ENCODE measurements around the gene TMEM127. TPM values are rescaled to one million over a fixed set of nuclear protein-coding genes. Genes with fewer than 3 reads are reported as not detected.

The TMEM127 gene
- total and polyA plus RNA-seq, 2 experiments from 2014 or later = 34.0 to 43.6 TPM

DNA sequence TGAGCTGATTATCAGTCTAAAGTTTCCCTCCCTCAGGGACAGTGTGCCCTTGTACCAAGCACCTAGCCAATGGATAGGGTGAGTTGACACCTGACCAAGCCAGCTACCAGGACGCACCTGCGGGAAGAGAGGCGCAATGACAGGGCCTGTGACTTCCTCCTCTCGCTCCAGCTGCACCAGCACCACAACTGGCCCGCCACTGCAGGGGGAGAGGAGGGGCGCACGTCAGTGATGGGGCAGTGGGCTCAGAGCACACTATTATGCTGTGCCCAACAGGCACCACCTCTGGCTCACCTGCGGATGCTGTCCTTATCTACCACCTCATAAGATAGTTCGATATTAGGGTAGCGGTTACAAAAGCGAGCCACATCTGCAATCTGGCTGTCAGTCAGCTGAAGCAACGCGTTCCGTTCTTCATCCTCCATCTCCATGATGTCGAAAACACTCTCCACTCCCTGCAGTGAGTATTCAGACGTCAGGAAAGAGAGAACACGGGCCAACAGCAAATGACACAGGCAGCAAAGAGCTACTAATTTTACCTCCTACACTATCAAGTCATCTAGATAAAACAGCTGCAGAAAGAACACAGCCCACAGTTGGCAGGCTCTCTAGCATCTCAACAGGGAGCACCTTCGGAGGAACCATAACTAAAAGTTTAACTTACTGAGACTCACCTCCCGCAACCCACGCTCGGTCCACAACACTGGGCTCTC is 11.1 kb upstream of the TMEM127 start:
- 88 to 91% methylated on average over 21 of the region's 21 CpGs for WGBS, 2 experiments (ENCODE audit: low coverage in 1 of 2, low lambda C conversion rate in 2 of 2, missing lambda C conversion rate in 2 of 2)
- Histone ChIP-seq H3K9me3 (ENCODE audit: low read depth) (no peaks in the 10 kb centered on the region), H3F3A (ENCODE audit: insufficient read depth) (peaks cover 43% of the 10 kb centered on the region), H3K36me3 (ENCODE audit: low read depth) (peaks cover 44% of the 10 kb centered on the region; the same call in 1 of the 2 replicates), H3K27me3 (replicated peaks; ENCODE audit: insufficient read depth) (no peaks in the 10 kb centered on the region), H3K9ac (no peak overlapping the region), H3K4me3 (no peak overlapping the region), H3K9me2 (ENCODE audit: insufficient read depth) (no peaks in the 10 kb centered on the region), H3K27ac (no peak overlapping the region), H3K79me2 (ENCODE audit: insufficient read depth) (no peaks in the 10 kb centered on the region), H3K4me1 (ENCODE audit: insufficient read depth) (peaks cover 12% of the 10 kb centered on the region), H4K20me1 (ENCODE audit: insufficient read depth) (no peaks in the 10 kb centered on the region), H2AFZ (no peak overlapping the region), H3K4me2 (ENCODE audit: unreplicated experiment) (no peak overlapping the region)
- in situ Hi-C loops (cut with MboI) = loop anchor here (25.0 kb wide), 1 partner anchor 235 kb away; the partner anchor contains the start of gene NEURL3
- TF ChIP-seq EZH2phosphoT487 (IDR thresholded peaks at IDR 0.05; ENCODE audit: insufficient read depth, low read depth) = no peak
- no peak for TF ChIP-seq EZH2 (IDR thresholded peaks at IDR 0.05; ENCODE audit: insufficient read depth, poor library complexity, severe bottlenecking)
- no peak for DNase-seq

GRCh38 chr2:96274355-96275056 is 8.7 kb upstream of the TMEM127 start:
- Histone ChIP-seq H3K36me3 (ENCODE audit: low read depth) (peaks cover 44% of the 10 kb centered on the region; the same call in 1 of the 2 replicates), H3K79me2 (ENCODE audit: insufficient read depth) (no peaks in the 10 kb centered on the region), H3K4me3 (no peak overlapping the region), H3K27ac (peak overlapping the region; percentile 44), H4K20me1 (ENCODE audit: insufficient read depth) (no peaks in the 10 kb centered on the region), H3K9me3 (ENCODE audit: low read depth) (no peaks in the 10 kb centered on the region), H3K9ac (no peak overlapping the region), H3F3A (ENCODE audit: insufficient read depth) (peaks cover 52% of the 10 kb centered on the region), H3K9me2 (ENCODE audit: insufficient read depth) (no peaks in the 10 kb centered on the region), H3K4me2 (ENCODE audit: unreplicated experiment) (no peak overlapping the region), H2AFZ (no peak overlapping the region), H3K27me3 (replicated peaks; ENCODE audit: insufficient read depth) (no peaks in the 10 kb centered on the region), H3K4me1 (ENCODE audit: insufficient read depth) (peaks cover 12% of the 10 kb centered on the region)
- WGBS, 2 experiments (ENCODE audit: low coverage in 1 of 2, low lambda C conversion rate in 2 of 2, missing lambda C conversion rate in 2 of 2) = 56 to 60% methylated on average over 7 of the region's 7 CpGs
- in situ Hi-C loops (cut with MboI) = loop anchor here (25.0 kb wide), 2 partner anchors 238 to 262 kb away; partner anchors contain the start of gene NEURL3
- no peak for DNase-seq
- TF ChIP-seq EZH2 (IDR thresholded peaks at IDR 0.05; ENCODE audit: insufficient read depth, poor library complexity, severe bottlenecking) (no peak), EZH2phosphoT487 (IDR thresholded peaks at IDR 0.05; ENCODE audit: insufficient read depth, low read depth) (no peak)

GRCh38 chr2:96273763-96274162 is 8.0 kb upstream of the TMEM127 start:
- Histone ChIP-seq H3K4me3 (no peak overlapping the region), H3K4me1 (ENCODE audit: insufficient read depth) (peaks cover 12% of the 10 kb centered on the region), H4K20me1 (ENCODE audit: insufficient read depth) (no peaks in the 10 kb centered on the region), H3K4me2 (ENCODE audit: unreplicated experiment) (no peak overlapping the region), H3K9me2 (ENCODE audit: insufficient read depth) (no peaks in the 10 kb centered on the region), H3K9me3 (ENCODE audit: low read depth) (no peaks in the 10 kb centered on the region), H3K27ac (peak overlapping the region; percentile 44), H3K79me2 (ENCODE audit: insufficient read depth) (peaks cover 2% of the 10 kb centered on the region; the same call in 1 of the 2 replicates), H3K36me3 (ENCODE audit: low read depth) (peaks cover 36% of the 10 kb centered on the region; the same call in 1 of the 2 replicates), H2AFZ (no peak overlapping the region), H3F3A (ENCODE audit: insufficient read depth) (peaks cover 59% of the 10 kb centered on the region), H3K9ac (0 out of 2 replicates have a peak overlapping the region, but pooled peaks have one; percentile 0), H3K27me3 (replicated peaks; ENCODE audit: insufficient read depth) (no peaks in the 10 kb centered on the region)
- in situ Hi-C loops (cut with MboI) = loop anchor here (25.0 kb wide), 1 partner anchor 261 kb away; no protein-coding TSS in a partner anchor
- 61 to 64% methylated on average over 3 of the region's 3 CpGs for WGBS, 2 experiments (ENCODE audit: low coverage in 1 of 2, low lambda C conversion rate in 2 of 2, missing lambda C conversion rate in 2 of 2)
- no peak for TF ChIP-seq EZH2 (IDR thresholded peaks at IDR 0.05; ENCODE audit: insufficient read depth, poor library complexity, severe bottlenecking)
- no peak for TF ChIP-seq EZH2phosphoT487 (IDR thresholded peaks at IDR 0.05; ENCODE audit: insufficient read depth, low read depth)
- peak; percentile 38 for DNase-seq

DNA sequence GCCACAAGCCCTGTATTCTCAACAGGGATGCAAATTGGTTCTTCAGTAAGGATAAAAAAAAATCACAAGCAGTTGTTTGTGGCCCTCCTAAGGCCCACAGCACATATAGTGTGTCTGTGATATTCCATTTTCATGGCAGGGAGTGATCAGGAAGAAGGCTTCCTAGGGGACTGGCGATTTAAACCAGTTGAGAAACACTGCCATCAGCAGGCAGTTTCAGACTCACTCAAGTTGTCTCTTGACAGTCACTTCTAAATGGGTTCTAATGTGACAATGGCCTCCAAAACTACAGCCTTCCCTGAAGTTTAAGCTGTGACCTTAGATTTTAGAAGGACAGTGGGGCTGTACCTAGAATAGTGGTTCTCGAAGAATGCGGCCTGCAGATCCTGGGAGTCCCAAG is 6.2 kb upstream of the TMEM127 start:
- WGBS, 2 experiments (ENCODE audit: low coverage in 1 of 2, low lambda C conversion rate in 2 of 2, missing lambda C conversion rate in 2 of 2) = 82 to 89% methylated on average over 3 of the region's 3 CpGs
- in situ Hi-C loops (cut with MboI) = loop anchor here (25.0 kb wide), 1 partner anchor 260 kb away; no protein-coding TSS in a partner anchor
- Histone ChIP-seq H3K36me3 (ENCODE audit: low read depth) (peaks cover 34% of the 10 kb centered on the region; the same call in 1 of the 2 replicates), H3K4me3 (no peak overlapping the region), H3K27me3 (replicated peaks; ENCODE audit: insufficient read depth) (no peaks in the 10 kb centered on the region), H3K4me2 (ENCODE audit: unreplicated experiment) (no peak overlapping the region), H2AFZ (no peak overlapping the region), H3K9me3 (ENCODE audit: low read depth) (no peaks in the 10 kb centered on the region), H3K9ac (no peak overlapping the region), H3K79me2 (ENCODE audit: insufficient read depth) (peaks cover 20% of the 10 kb centered on the region), H3K4me1 (ENCODE audit: insufficient read depth) (peaks cover 22% of the 10 kb centered on the region), H4K20me1 (ENCODE audit: insufficient read depth) (no peaks in the 10 kb centered on the region), H3K27ac (no peak overlapping the region), H3F3A (ENCODE audit: insufficient read depth) (peaks cover 72% of the 10 kb centered on the region), H3K9me2 (ENCODE audit: insufficient read depth) (no peaks in the 10 kb centered on the region)
- DNase-seq = no peak
- TF ChIP-seq EZH2 (IDR thresholded peaks at IDR 0.05; ENCODE audit: insufficient read depth, poor library complexity, severe bottlenecking) (no peak), EZH2phosphoT487 (IDR thresholded peaks at IDR 0.05; ENCODE audit: insufficient read depth, low read depth) (no peak)
